Ectodermal cell (in vitro differentiated cells): ENCODE data around the gene RBM6.
"Not testable (repeated sequence)": the region's sequence is repeated elsewhere in the genome, so short reads cannot be mapped to it uniquely, and the experiment has no call there.

Source experiments
- H3K27ac ChIP-seq: 2 replicates; pipeline ENCODE4 v1.7.0; 2013; ENCODE audit warnings: mild to moderate bottlenecking, low read depth, low read length; ENCODE audit not compliant: insufficient read depth, poor library complexity, severe bottlenecking
- H3K27me3 ChIP-seq: 2 replicates; pipeline ENCODE4 v1.7.0; 2013; ENCODE audit warnings: mild to moderate bottlenecking, low read length; ENCODE audit not compliant: insufficient read depth, control insufficient read depth, poor library complexity, severe bottlenecking
- H3K36me3 ChIP-seq: one replicate; pipeline ENCODE4 v1.7.0; 2013; ENCODE audit warnings: low read length; ENCODE audit not compliant: control insufficient read depth, insufficient read depth
- H3K4me1 ChIP-seq: one replicate; pipeline ENCODE4 v1.7.0; 2013; ENCODE audit warnings: low read length; ENCODE audit not compliant: control insufficient read depth, insufficient read depth
- H3K4me3 ChIP-seq: 2 replicates; pipeline ENCODE4 v1.7.0; 2013; ENCODE audit warnings: low read depth, low read length, control low read depth; ENCODE audit not compliant: insufficient read depth
- H3K9me3 ChIP-seq: 2 replicates; pipeline ENCODE4 v1.7.0; 2013; ENCODE audit warnings: mild to moderate bottlenecking, low read length, moderate library complexity; ENCODE audit not compliant: control insufficient read depth
- WGBS, 2 experiments: methylation state at CpG; one replicate each; pipeline ENCODE4 v1.1.7; 2013; ENCODE audit warnings: missing lambda C conversion rate in 2 of 2; 5-methylcytosine and 5-hydroxymethylcytosine counted together

Gene RBM6

GRCh38 chr3:49916686-49917085, 23.3 kb upstream of the RBM6 start:
- 96% methylated on average over 5 of the region's 5 CpGs for WGBS, 2 experiments
- no peaks in the 10 kb centered on the region for H3K9me3 ChIP-seq
- H3K4me3 ChIP-seq = no peak overlapping the region
- no peaks in the 10 kb centered on the region for H3K36me3 ChIP-seq
- no peaks in the 10 kb centered on the region for H3K4me1 ChIP-seq
- H3K27ac ChIP-seq = no peak overlapping the region
- no peaks in the 10 kb centered on the region for H3K27me3 ChIP-seq

DNA sequence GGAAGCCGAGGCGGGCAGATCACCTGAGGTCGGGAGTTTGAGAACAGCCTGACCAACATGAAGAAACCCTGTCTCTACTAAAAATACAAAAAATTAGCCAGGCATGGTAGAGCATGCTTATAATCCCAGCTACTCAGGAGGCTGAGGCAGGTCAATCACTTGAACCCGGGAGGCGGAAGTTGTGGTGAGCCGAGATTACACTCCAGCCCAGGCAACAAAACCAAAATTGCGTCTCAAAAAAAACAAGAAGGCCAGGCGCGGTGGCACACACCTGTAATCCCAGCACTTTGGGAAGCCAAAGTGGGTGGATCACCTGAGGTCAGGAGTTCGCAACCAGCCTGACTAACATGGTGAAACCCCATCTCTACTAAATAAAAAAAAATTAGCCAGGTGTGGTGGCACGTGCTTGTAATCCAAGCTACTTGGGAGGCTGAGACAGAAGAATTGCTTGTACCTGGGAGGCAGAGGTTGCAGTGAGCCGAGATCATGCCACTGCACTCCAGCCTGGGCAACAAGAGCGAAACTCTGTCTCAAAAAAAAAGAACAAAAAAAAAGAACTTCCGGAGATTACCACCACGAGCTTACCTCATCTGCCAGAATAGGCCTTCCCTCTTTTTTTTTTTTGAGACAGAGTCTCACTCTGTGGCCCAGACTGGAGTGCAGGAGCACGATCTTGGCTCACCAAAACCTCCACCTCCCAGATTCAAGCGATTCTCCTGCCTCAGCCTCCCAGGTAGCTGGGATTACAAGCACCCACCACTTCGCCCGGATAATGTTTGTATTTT, 22.0 kb upstream of the RBM6 start:
- 92 to 96% methylated on average over 19 of the region's 19 CpGs for WGBS, 2 experiments
- not testable (repeated sequence) for H3K36me3 ChIP-seq, H3K4me1 ChIP-seq, H3K27me3 ChIP-seq, H3K27ac ChIP-seq, H3K4me3 ChIP-seq, H3K9me3 ChIP-seq

DNA sequence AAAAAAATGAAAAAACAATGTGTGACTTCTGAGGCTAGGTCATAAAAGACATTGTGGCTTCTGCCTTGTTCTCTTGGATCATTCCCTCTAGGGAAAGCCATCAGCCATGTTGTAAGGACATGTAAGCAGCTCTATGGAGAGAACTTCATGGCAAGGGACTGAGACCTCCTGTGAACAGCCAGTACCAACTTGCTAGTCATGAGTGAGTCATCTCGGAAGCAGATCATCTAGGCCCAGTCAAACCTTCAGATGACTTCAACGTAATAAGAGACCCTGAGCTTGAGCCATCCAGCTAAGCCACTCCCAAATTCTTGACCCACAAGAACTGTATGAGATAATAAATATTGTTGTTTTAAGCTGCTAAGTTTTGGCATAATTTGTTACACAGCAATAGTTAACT, 15.3 kb upstream of the RBM6 start:
- no peaks in the 10 kb centered on the region for H3K27me3 ChIP-seq
- 88 to 94% methylated on average over 2 of the region's 2 CpGs for WGBS, 2 experiments
- H3K4me1 ChIP-seq = no peaks in the 10 kb centered on the region
- no peak overlapping the region for H3K4me3 ChIP-seq
- no peaks in the 10 kb centered on the region for H3K9me3 ChIP-seq
- H3K27ac ChIP-seq = no peak overlapping the region
- no peaks in the 10 kb centered on the region for H3K36me3 ChIP-seq

DNA sequence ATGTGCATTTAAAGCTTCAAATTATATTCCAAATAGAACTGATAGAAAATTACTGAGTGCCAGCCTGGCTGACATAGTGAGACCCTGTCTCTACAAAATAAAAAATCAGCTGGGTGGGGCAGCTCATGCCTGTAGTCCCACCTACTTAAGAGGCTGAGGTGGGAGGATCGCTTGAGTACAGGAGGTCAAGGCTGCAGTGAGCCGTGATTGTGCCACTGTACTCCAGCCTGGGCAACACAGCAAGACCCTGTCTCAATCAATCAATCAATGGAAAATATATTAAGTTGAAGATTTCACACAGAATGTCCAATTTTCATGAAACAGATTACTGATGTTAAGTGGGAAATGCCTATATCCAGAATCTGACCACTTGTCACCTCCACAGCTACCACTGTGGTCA, 14.5 kb upstream of the RBM6 start:
- Histone ChIP-seq H3K9me3 (no peaks in the 10 kb centered on the region), H3K4me3 (no peak overlapping the region), H3K27ac (no peak overlapping the region), H3K27me3 (no peaks in the 10 kb centered on the region), H3K4me1 (peaks cover 2% of the 10 kb centered on the region), H3K36me3 (no peaks in the 10 kb centered on the region)
- 86 to 95% methylated on average over 2 of the region's 2 CpGs for WGBS, 2 experiments

DNA sequence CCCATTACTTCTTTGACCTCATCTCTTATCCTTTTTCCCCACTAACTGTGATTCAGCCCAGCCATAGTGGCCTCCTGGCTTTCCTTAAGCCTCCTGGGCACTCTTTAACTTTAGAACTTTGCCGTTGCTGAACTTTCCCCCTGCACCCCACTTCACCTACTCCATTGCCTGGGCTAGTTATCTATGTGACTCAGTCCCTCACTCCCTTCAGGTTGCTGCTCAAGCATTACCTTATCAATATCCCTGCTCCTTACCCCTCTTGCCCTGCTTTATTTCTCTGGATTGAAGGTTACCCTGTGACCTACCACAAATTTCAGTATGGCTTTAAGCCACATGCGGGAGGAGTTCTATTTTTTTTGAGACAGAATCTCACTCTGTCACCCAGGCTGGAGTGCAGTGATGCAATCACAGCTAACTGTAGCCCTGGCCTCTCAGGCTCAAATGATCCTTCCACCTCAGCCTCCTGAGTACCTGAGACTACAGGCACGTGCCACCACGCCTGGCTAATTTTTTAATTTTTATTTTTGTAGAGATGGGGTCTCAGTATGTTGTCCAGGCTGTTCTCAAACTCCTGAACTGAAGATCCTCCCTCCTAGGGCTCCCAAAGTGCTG, 13.7 kb upstream of the RBM6 start:
- Histone ChIP-seq H3K27me3 (no peaks in the 10 kb centered on the region), H3K4me3 (no peak overlapping the region), H3K27ac (no peak overlapping the region), H3K36me3 (no peaks in the 10 kb centered on the region), H3K4me1 (peaks cover 9% of the 10 kb centered on the region), H3K9me3 (no peaks in the 10 kb centered on the region)
- WGBS, 2 experiments = 87 to 92% methylated on average over 3 to 4 of the region's 4 CpGs

GRCh38 chr3:49927798-49928197, 12.2 kb upstream of the RBM6 start:
- no peaks in the 10 kb centered on the region for H3K9me3 ChIP-seq
- no peaks in the 10 kb centered on the region for H3K27me3 ChIP-seq
- 95 to 96% methylated on average over 5 of the region's 5 CpGs for WGBS, 2 experiments
- H3K4me3 ChIP-seq = no peak overlapping the region
- no peaks in the 10 kb centered on the region for H3K36me3 ChIP-seq
- no peak overlapping the region for H3K27ac ChIP-seq
- peaks cover 10% of the 10 kb centered on the region for H3K4me1 ChIP-seq

DNA sequence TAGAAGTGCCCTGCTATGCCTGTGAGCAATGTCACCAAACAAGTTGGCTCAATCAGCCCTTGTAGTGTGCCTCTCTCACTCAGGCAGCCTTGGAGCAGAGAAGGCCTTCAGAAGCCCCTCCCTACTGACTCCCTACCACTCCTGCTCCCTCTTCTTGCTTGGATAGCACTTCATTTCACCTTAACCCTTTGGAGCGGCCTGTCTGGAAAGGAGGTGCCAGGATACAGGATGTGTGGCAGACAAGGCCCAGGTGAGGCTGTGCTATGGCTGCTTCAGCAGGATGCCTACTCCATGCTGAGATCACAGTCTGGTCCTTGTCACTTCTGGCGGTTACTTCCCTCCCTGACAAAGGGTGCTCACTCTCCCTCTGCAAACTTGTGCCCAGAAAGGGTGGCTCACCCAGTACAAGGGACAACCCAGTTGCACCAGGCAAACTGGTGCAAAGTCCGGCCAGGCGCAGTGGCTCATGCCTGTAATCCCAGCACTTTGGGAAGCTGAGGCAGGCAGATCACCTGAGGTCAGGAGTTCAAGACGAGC, 11.4 kb upstream of the RBM6 start:
- Histone ChIP-seq H3K9me3 (no peaks in the 10 kb centered on the region), H3K4me3 (no peak overlapping the region), H3K36me3 (no peaks in the 10 kb centered on the region), H3K4me1 (peaks cover 10% of the 10 kb centered on the region), H3K27ac (no peak overlapping the region), H3K27me3 (no peaks in the 10 kb centered on the region)
- WGBS, 2 experiments = 91% methylated on average over 5 of the region's 5 CpGs

GRCh38 chr3:49929291-49930167, 10.4 kb upstream of the RBM6 start, which contains the start of gene MON1A:
Gene MON1A, minus strand, starts transcription at chr3:49929811. Its CDS starts 16,465 bp downstream, at chr3:49913346.
- Histone ChIP-seq H3K27me3 (no peaks in the 10 kb centered on the region), H3K4me3 (peak within 1 kb of the TSS; percentile 89), H3K36me3 (no peaks in the 10 kb centered on the region), H3K4me1 (peaks cover 10% of the 10 kb centered on the region), H3K27ac (peak within 1 kb of the TSS; percentile 67), H3K9me3 (no peaks in the 10 kb centered on the region)
- WGBS, 2 experiments = 4% methylated on average over 56 of the region's 56 CpGs

DNA sequence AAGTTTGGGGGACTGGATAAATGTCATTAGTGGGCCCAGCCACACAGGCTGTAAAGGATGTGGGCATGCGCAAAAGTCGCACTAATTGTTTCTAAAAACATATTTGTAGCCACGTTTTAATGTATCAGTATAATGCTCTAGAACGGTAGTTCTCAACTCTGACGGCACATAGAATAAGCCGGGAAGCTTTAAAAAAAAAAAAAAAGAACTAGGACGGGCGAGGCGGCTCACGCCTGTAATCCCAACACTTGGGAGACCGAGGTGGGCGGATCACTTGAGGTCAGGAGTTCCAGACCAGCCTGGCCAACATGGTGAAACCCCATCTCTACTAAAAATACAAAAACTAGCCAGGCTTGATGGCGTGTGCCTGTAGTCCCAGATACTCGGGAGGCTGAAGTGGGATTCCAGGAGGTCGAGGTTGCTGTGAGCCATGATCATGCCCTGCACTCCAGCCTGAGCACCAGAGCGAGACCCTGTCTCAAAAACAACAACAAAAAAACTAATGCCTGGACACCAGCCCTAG, 9.7 kb upstream of the RBM6 start:
- H3K27me3 ChIP-seq = no peaks in the 10 kb centered on the region
- H3K4me3 ChIP-seq = peak overlapping the region; percentile 89
- H3K9me3 ChIP-seq = no peaks in the 10 kb centered on the region
- peaks cover 10% of the 10 kb centered on the region for H3K4me1 ChIP-seq
- H3K27ac ChIP-seq = peak overlapping the region; percentile 11
- 77 to 78% methylated on average over 15 to 16 of the region's 16 CpGs for WGBS, 2 experiments
- no peaks in the 10 kb centered on the region for H3K36me3 ChIP-seq
